Liver (tissue), 9 donors: ENCODE data around the gene FAM200C. TPM values are rescaled to one million over a fixed set of nuclear protein-coding genes. Genes with fewer than 3 reads are reported as not detected.

Experiments used
- DNase-seq: peaks from one replicate; pipeline ENCODE4 v3.0.0-alpha.2; 2017; ENCODE audit warnings: low spot score
- H3K27ac ChIP-seq, 2 donors: one replicate each; pipeline ENCODE4 v1.7.0; 2013; ENCODE audit warnings: inconsistent platforms in 2 of 2, low read length in 2 of 2, control low read depth in 1 of 2, low read depth in 1 of 2, mild to moderate bottlenecking in 1 of 2
- H3K27me3 ChIP-seq, 4 donors: one replicate each; pipeline versions ENCODE4 v1.6.1 to v1.7.0; 2013; ENCODE audit warnings: low read length in 3 of 4, inconsistent platforms in 1 of 4, mild to moderate bottlenecking in 1 of 4, moderate library complexity in 1 of 4; ENCODE audit not compliant: control insufficient read depth in 4 of 4, insufficient read depth in 4 of 4
- H3K36me3 ChIP-seq, 4 donors: one replicate each; pipeline versions ENCODE4 v1.6.1 to v1.7.0; 2013; ENCODE audit warnings: low read length in 3 of 4, mild to moderate bottlenecking in 3 of 4, low read depth in 1 of 4, moderate library complexity in 1 of 4; ENCODE audit not compliant: control insufficient read depth in 4 of 4, insufficient read depth in 3 of 4
- H3K4me1 ChIP-seq, 4 donors: one replicate each; pipeline versions ENCODE4 v1.6.1 to v1.7.0; 2013; ENCODE audit warnings: low read length in 3 of 4, mild to moderate bottlenecking in 3 of 4, moderate library complexity in 1 of 4; ENCODE audit not compliant: control insufficient read depth in 4 of 4, insufficient read depth in 4 of 4
- H3K4me3 ChIP-seq, 3 donors: one replicate each; pipeline versions ENCODE4 v1.6.1 to v1.7.0; 2013; ENCODE audit warnings: low read length in 3 of 3, control low read depth in 1 of 3, low read depth in 1 of 3, mild to moderate bottlenecking in 1 of 3
- H3K9ac ChIP-seq, 2 donors: one replicate each; pipeline ENCODE4 v1.7.0; 2013; ENCODE audit warnings: low read length in 2 of 2, mild to moderate bottlenecking in 2 of 2, moderate library complexity in 2 of 2, control low read depth in 1 of 2, low read depth in 1 of 2
- H3K9me3 ChIP-seq, 4 donors: one replicate each; pipeline versions ENCODE4 v1.6.1 to v1.7.0; 2013; ENCODE audit warnings: low read length in 3 of 4; ENCODE audit not compliant: control insufficient read depth in 4 of 4
- ATF3 ChIP-seq: IDR thresholded peaks from 2 replicates; pipeline ENCODE4 v1.6.1; 2016; ENCODE audit warnings: antibody characterized with exemption
- CTCF ChIP-seq: fragments of 150-350 bp; IDR thresholded peaks from 2 replicates; pipeline ENCODE4 v1.5.1; 2017; ENCODE audit warnings: improper control_type of control experiment, low read depth, low read length; ENCODE audit not compliant: missing input control
- EGR1 ChIP-seq, 2 donors: IDR thresholded peaks; 2 replicates each; pipeline ENCODE4 v1.6.1; 2016 to 2018; ENCODE audit warnings: antibody characterized with exemption in 2 of 2, low read depth in 2 of 2
- FOXA1 ChIP-seq: IDR thresholded peaks from 2 replicates; pipeline ENCODE4 v1.6.1; 2016; ENCODE audit warnings: antibody characterized with exemption
- FOXA2 ChIP-seq: IDR thresholded peaks from 2 replicates; pipeline ENCODE4 v1.6.1; 2016; ENCODE audit warnings: antibody characterized with exemption
- GABPA ChIP-seq, 2 donors: IDR thresholded peaks in 1 of 2; conservative IDR thresholded peaks in 1 of 2; 2 replicates each; pipeline ENCODE4 v1.6.1; 2016; ENCODE audit warnings: antibody characterized with exemption in 2 of 2, mild to moderate bottlenecking in 1 of 2, moderate library complexity in 1 of 2
- HNF4A ChIP-seq, 2 donors: conservative IDR thresholded peaks; 2 replicates each; pipeline ENCODE4 v1.6.1; 2016; ENCODE audit warnings: antibody characterized with exemption in 2 of 2, mild to moderate bottlenecking in 2 of 2
- HNF4G ChIP-seq: IDR thresholded peaks from 2 replicates; pipeline ENCODE4 v1.6.1; 2016; ENCODE audit warnings: antibody characterized with exemption
- JUND ChIP-seq, 2 donors: IDR thresholded peaks; 2 replicates each; pipeline ENCODE4 v1.6.1; 2016; ENCODE audit warnings: antibody characterized with exemption in 2 of 2
- MAX ChIP-seq: IDR thresholded peaks from 2 replicates; pipeline ENCODE4 v1.6.1; 2016; ENCODE audit warnings: antibody characterized with exemption
- NR2F2 ChIP-seq: IDR thresholded peaks from 2 replicates; pipeline ENCODE4 v1.6.1; 2016; ENCODE audit warnings: antibody characterized with exemption
- RAD21 ChIP-seq, 2 donors: IDR thresholded peaks; 2 replicates each; pipeline ENCODE4 v1.6.1; 2016; ENCODE audit warnings: antibody characterized with exemption in 2 of 2, mild to moderate bottlenecking in 2 of 2
- REST ChIP-seq: IDR thresholded peaks from 2 replicates; pipeline ENCODE4 v1.6.1; 2016; ENCODE audit warnings: antibody characterized with exemption, mild to moderate bottlenecking
- RXRA ChIP-seq, 2 donors: IDR thresholded peaks; 2 replicates each; pipeline ENCODE4 v1.6.1; 2017 to 2018; ENCODE audit warnings: antibody characterized with exemption in 2 of 2, mild to moderate bottlenecking in 1 of 2
- SP1 ChIP-seq: IDR thresholded peaks from 2 replicates; pipeline ENCODE4 v1.6.1; 2018; ENCODE audit warnings: antibody characterized with exemption, mild to moderate bottlenecking
- TAF1 ChIP-seq: conservative IDR thresholded peaks from 2 replicates; pipeline ENCODE4 v1.6.1; 2016; ENCODE audit warnings: antibody characterized with exemption, mild to moderate bottlenecking
- YY1 ChIP-seq: IDR thresholded peaks from 2 replicates; pipeline ENCODE4 v1.6.1; 2016; ENCODE audit warnings: antibody characterized with exemption, mild to moderate bottlenecking
- ZBTB33 ChIP-seq: IDR thresholded peaks from 2 replicates; pipeline ENCODE4 v1.6.1; 2016; ENCODE audit warnings: antibody characterized with exemption
- WGBS: extraction: QIAGEN DNeasy Blood & Tissue Kit; methylation state at CpG from one replicate; pipeline ENCODE4 v1.1.7; 2013; 5-methylcytosine and 5-hydroxymethylcytosine counted together
- polyA plus RNA-seq, 2 donors: library from polyadenylated mRNA; stranded (reverse) in 1 of 2; unstranded in 1 of 2; fragments of 200-250 nt in 1 of 2; fragments of >200 nt in 1 of 2; fragmentation: Nextera tagmentation in 1 of 2; extraction: Ambion mirVana in 1 of 2; gene quantifications; one replicate each; pipeline versions ENCODE4 v1.2.1 to v1.2.3, GENCODE V29; 2013 to 2015
- total RNA-seq, 2 donors: library from RNA; depleted of rRNA; stranded (reverse); fragments of >200 nt; gene quantifications; one replicate each; pipeline ENCODE4 v1.2.3, GENCODE V29; 2014
- donor health status: healthy.
- donor health status: healthy.
- donor health status: healthy.
- donor health status: healthy.
- donor health status: healthy.

The FAM200C gene
- total and polyA plus RNA-seq, 4 donors, result 0.57 to 2.9 (median 1.3) TPM

GRCh38 chr5:160384681-160385080 is 15.2 kb downstream of the FAM200C start:
- no peaks in the 10 kb centered on the region for H3K36me3 ChIP-seq
- no peak overlapping the region for H3K9ac ChIP-seq
- no peak overlapping the region for H3K27ac ChIP-seq
- no peaks in the 10 kb centered on the region for H3K4me1 ChIP-seq
- 99% methylated on average over 1 of the region's 1 CpG for WGBS
- no peaks in the 10 kb centered on the region for H3K27me3 ChIP-seq
- TF ChIP-seq ATF3 (no peak), ZBTB33 (no peak), JUND (IDR thresholded peaks at IDR 0.05) (no peak), MAX (no peak), GABPA (IDR thresholded peaks at IDR 0.05 in 1 of 2, conservative IDR thresholded peaks at IDR 0.05 in 1 of 2) (no peak), HNF4A (conservative IDR thresholded peaks at IDR 0.05) (no peak), RXRA (IDR thresholded peaks at IDR 0.05) (no peak), FOXA2 (no peak), NR2F2 (no peak), TAF1 (no peak), SP1 (no peak)
- peaks cover 1 to 16% (median 4%) of the 10 kb centered on the region in 4 donors for H3K9me3 ChIP-seq
- H3K4me3 ChIP-seq, result no peak overlapping the region
- no peak for DNase-seq

- Histone ChIP-seq H3K9me3 (peaks cover 0 to 6% (median 2%) of the 10 kb centered on the region in 4 donors), H3K9ac (no peak overlapping the region), H3K4me1 (no peaks in the 10 kb centered on the region), H3K36me3 (no peaks in the 10 kb centered on the region), H3K4me3 (no peak overlapping the region), H3K27ac (no peak overlapping the region), H3K27me3 (no peaks in the 10 kb centered on the region)
- 71% methylated on average over 3 of the region's 3 CpGs for WGBS
- no peak for DNase-seq
- no peak for TF ChIP-seq YY1
- no peak for TF ChIP-seq SP1
- TF ChIP-seq ZBTB33, result no peak
- no peak for TF ChIP-seq HNF4A (conservative IDR thresholded peaks at IDR 0.05)
- TF ChIP-seq FOXA1, result no peak
- no peak for TF ChIP-seq RAD21 (IDR thresholded peaks at IDR 0.05)
- TF ChIP-seq CTCF, result no peak
- no peak for TF ChIP-seq RXRA (IDR thresholded peaks at IDR 0.05)
- no peak for TF ChIP-seq JUND (IDR thresholded peaks at IDR 0.05)
- no peak for TF ChIP-seq GABPA (IDR thresholded peaks at IDR 0.05 in 1 of 2, conservative IDR thresholded peaks at IDR 0.05 in 1 of 2)
- TF ChIP-seq HNF4G, result no peak
- no peak for TF ChIP-seq REST
- TF ChIP-seq EGR1 (IDR thresholded peaks at IDR 0.05; ENCODE audit: low read depth in 2 of 2), result no peak
- TF ChIP-seq FOXA2, result no peak
- no peak for TF ChIP-seq TAF1
- TF ChIP-seq MAX, result no peak
- TF ChIP-seq NR2F2, result no peak
- no peak for TF ChIP-seq ATF3
Observed at GRCh38 chr5:160382346-160382745, 17.5 kb downstream of the FAM200C start.
